Colonic mucosa (tissue), 4 donors: Measurements from ENCODE around the gene IZUMO3. TPM values are rescaled to one million over a fixed set of nuclear protein-coding genes. Genes with fewer than 3 reads are reported as not detected.

Experiments
- DNase-seq: peaks from one replicate; pipeline ENCODE4 v3.0.0-alpha.2; 2020
- H3K27ac ChIP-seq: fragments of 200-600 bp; one replicate; pipeline ENCODE4 v1.8.0; 2021
- H3K27me3 ChIP-seq: fragments of 200-600 bp; one replicate; pipeline ENCODE4 v1.8.0; 2021
- H3K36me3 ChIP-seq: fragments of 200-600 bp; one replicate; pipeline ENCODE4 v1.8.0; 2021
- H3K4me1 ChIP-seq: fragments of 200-600 bp; one replicate; pipeline ENCODE4 v1.8.0; 2021; ENCODE audit warnings: mild to moderate bottlenecking
- H3K4me3 ChIP-seq: fragments of 200-600 bp; one replicate; pipeline ENCODE4 v1.8.0; 2021
- H3K9ac ChIP-seq, 2 donors: one replicate each; pipeline ENCODE4 v1.7.0; 2013; ENCODE audit warnings: control low read depth in 2 of 2, low read depth in 2 of 2, low read length in 2 of 2
- H3K9me3 ChIP-seq: fragments of 200-600 bp; one replicate; pipeline ENCODE4 v1.8.0; 2021
- CTCF ChIP-seq: fragments of 200-600 bp; IDR thresholded peaks from one replicate; pipeline ENCODE4 v1.8.0; 2022; ENCODE audit warnings: antibody characterized with exemption, mild to moderate bottlenecking
- intact Hi-C: fragments of 100-400 bp; cut with DNase I; formaldehyde crosslinking; loops from one replicate; pipeline ENCODE4 v1.14.1; 2022
- total RNA-seq, 2 donors: library from RNA; stranded (reverse); fragmentation: NEBNext Ultra II Directional in 1 of 2; extraction: Animal tissue kit (Norgen Biotek cat#: 25700) in 1 of 2; gene quantifications; one replicate each; pipeline ENCODE4 v1.2.1, GENCODE V29; 2021
- donor health status: healthy.
- donor health status: DM: no; HTN: no; CAD: no.
- donor health status: DM: no; HTN: no; CAD: no.

The IZUMO3 gene
- total RNA-seq, 2 donors from 2014 or later, result not detected

- Histone ChIP-seq H3K27ac (no peak overlapping the region), H3K9ac (no peak overlapping the region), H3K27me3 (no peaks in the 10 kb centered on the region), H3K36me3 (no peaks in the 10 kb centered on the region), H3K4me1 (no peaks in the 10 kb centered on the region), H3K4me3 (no peak overlapping the region), H3K9me3 (no peaks in the 10 kb centered on the region)
- no peak for DNase-seq
- intact Hi-C loops, result no loop called here
- no peak for TF ChIP-seq CTCF
Measured at GRCh38 chr9:24518545-24518944, 27.2 kb downstream of the IZUMO3 start.

GRCh38 chr9:24516463-24516862 is 29.2 kb downstream of the IZUMO3 start:
- no peak for DNase-seq
- no peaks in the 10 kb centered on the region for H3K27me3 ChIP-seq
- intact Hi-C loops, result no loop called here

GRCh38 chr9:24509850-24510249 is 35.8 kb downstream of the IZUMO3 start:
- Histone ChIP-seq H3K9ac (no peak overlapping the region), H3K36me3 (no peaks in the 10 kb centered on the region), H3K4me1 (no peaks in the 10 kb centered on the region), H3K27ac (no peak overlapping the region), H3K9me3 (no peaks in the 10 kb centered on the region), H3K4me3 (no peak overlapping the region), H3K27me3 (no peaks in the 10 kb centered on the region)
- intact Hi-C loops, result no loop called here
- no peak for DNase-seq
- no peak for TF ChIP-seq CTCF

More at GRCh38 chr9:24516463-24516862, 29.2 kb downstream of the IZUMO3 start:
- H3K4me1 ChIP-seq, result no peaks in the 10 kb centered on the region
- TF ChIP-seq CTCF, result no peak
- H3K9ac ChIP-seq, result no peak overlapping the region
- no peak overlapping the region for H3K27ac ChIP-seq
- no peak overlapping the region for H3K4me3 ChIP-seq
- H3K36me3 ChIP-seq, result no peaks in the 10 kb centered on the region
- no peaks in the 10 kb centered on the region for H3K9me3 ChIP-seq

- no peaks in the 10 kb centered on the region for H3K27me3 ChIP-seq
- H3K4me1 ChIP-seq, result no peaks in the 10 kb centered on the region
- TF ChIP-seq CTCF, result no peak
- H3K9me3 ChIP-seq, result no peaks in the 10 kb centered on the region
- H3K36me3 ChIP-seq, result no peaks in the 10 kb centered on the region
- no peak overlapping the region for H3K9ac ChIP-seq
- H3K27ac ChIP-seq, result no peak overlapping the region
- no peak for DNase-seq
- intact Hi-C loops, result no loop called here
- H3K4me3 ChIP-seq, result no peak overlapping the region
Measured at GRCh38 chr9:24504521-24504920, 41.2 kb downstream of the IZUMO3 start.

- no peak overlapping the region for H3K27ac ChIP-seq
- intact Hi-C loops, result no loop called here
- DNase-seq, result no peak
- no peak overlapping the region for H3K9ac ChIP-seq
- no peak for TF ChIP-seq CTCF
- no peaks in the 10 kb centered on the region for H3K4me1 ChIP-seq
- no peaks in the 10 kb centered on the region for H3K36me3 ChIP-seq
- no peaks in the 10 kb centered on the region for H3K27me3 ChIP-seq
- H3K9me3 ChIP-seq, result no peaks in the 10 kb centered on the region
- H3K4me3 ChIP-seq, result no peak overlapping the region
Measured at GRCh38 chr9:24502206-24502937, 43.3 kb downstream of the IZUMO3 start.
